ENCODE data around the gene EPS15.

- TF ChIP-seq RAD21 (IDR thresholded peaks at IDR 0.05 in 1 of 2, conservative IDR thresholded peaks at IDR 0.05 in 1 of 2; ENCODE audit: low read depth in 2 of 2, low read length in 2 of 2) (no peak), EGR1 (IDR thresholded peaks at IDR 0.05; ENCODE audit: borderline replicate concordance, low read depth, low read length) (no peak)
Observed at GRCh38 chr1:51435878-51436277, 83.2 kb downstream of the EPS15 start.

Measured in H1 (cell line).